Measurements from ENCODE around the gene MAP7D2.
"Not testable (repeated sequence)": the region's sequence is repeated elsewhere in the genome, so short reads cannot be mapped to it uniquely, and the experiment has no call there.

The MAP7D2 gene

GRCh38 chrX:20130357-20130756 lies 13.7 kb upstream of the MAP7D2 start:
- Histone ChIP-seq H3K36me3 (ENCODE audit: insufficient read depth, low read length) (peaks cover 8% of the 10 kb centered on the region), H3K4me1 (ENCODE audit: insufficient read depth, low read length) (no peaks in the 10 kb centered on the region), H3K9ac (ENCODE audit: low read depth, low read length) (no peak overlapping the region), H3K9me3 (ENCODE audit: control insufficient read depth, insufficient read depth, low read length) (no peaks in the 10 kb centered on the region)

- H3K9me3 ChIP-seq (ENCODE audit: control insufficient read depth, insufficient read depth, low read length) = no peaks in the 10 kb centered on the region
- peaks cover 8% of the 10 kb centered on the region for H3K36me3 ChIP-seq (ENCODE audit: insufficient read depth, low read length)
- H3K9ac ChIP-seq (ENCODE audit: low read depth, low read length) = no peak overlapping the region
- no peaks in the 10 kb centered on the region for H3K4me1 ChIP-seq (ENCODE audit: insufficient read depth, low read length)
These were observed 12.8 kb upstream of the MAP7D2 start for GRCh38 chrX:20129547-20129946.

- H3K36me3 ChIP-seq (ENCODE audit: insufficient read depth, low read length) = peaks cover 8% of the 10 kb centered on the region
- no peak overlapping the region for H3K9ac ChIP-seq (ENCODE audit: low read depth, low read length)
- H3K4me1 ChIP-seq (ENCODE audit: insufficient read depth, low read length) = no peaks in the 10 kb centered on the region
- no peaks in the 10 kb centered on the region for H3K9me3 ChIP-seq (ENCODE audit: control insufficient read depth, insufficient read depth, low read length)
These were observed 12.0 kb upstream of the MAP7D2 start for GRCh38 chrX:20128670-20129069.

GRCh38 chrX:20127440-20127839 lies 10.7 kb upstream of the MAP7D2 start:
- H3K36me3 ChIP-seq (ENCODE audit: insufficient read depth, low read length); H3K9me3 ChIP-seq (ENCODE audit: control insufficient read depth, insufficient read depth, low read length); H3K9ac ChIP-seq (ENCODE audit: low read depth, low read length); H3K4me1 ChIP-seq (ENCODE audit: insufficient read depth, low read length): not testable (repeated sequence)

- not testable (repeated sequence) for H3K9ac ChIP-seq (ENCODE audit: low read depth, low read length); H3K4me1 ChIP-seq (ENCODE audit: insufficient read depth, low read length); H3K9me3 ChIP-seq (ENCODE audit: control insufficient read depth, insufficient read depth, low read length); H3K36me3 ChIP-seq (ENCODE audit: insufficient read depth, low read length)
These were observed 10.1 kb upstream of the MAP7D2 start for GRCh38 chrX:20126833-20127232.

GRCh38 chrX:20124964-20125363 lies 8.3 kb upstream of the MAP7D2 start:
- H3K36me3 ChIP-seq (ENCODE audit: insufficient read depth, low read length) = peaks cover 3% of the 10 kb centered on the region
- H3K9ac ChIP-seq (ENCODE audit: low read depth, low read length) = no peak overlapping the region
- H3K4me1 ChIP-seq (ENCODE audit: insufficient read depth, low read length) = no peaks in the 10 kb centered on the region
- no peaks in the 10 kb centered on the region for H3K9me3 ChIP-seq (ENCODE audit: control insufficient read depth, insufficient read depth, low read length)

GRCh38 chrX:20118065-20118824 lies 1.5 kb upstream of the MAP7D2 start:
- no peaks in the 10 kb centered on the region for H3K9me3 ChIP-seq (ENCODE audit: control insufficient read depth, insufficient read depth, low read length)
- no peaks in the 10 kb centered on the region for H3K4me1 ChIP-seq (ENCODE audit: insufficient read depth, low read length)
- H3K9ac ChIP-seq (ENCODE audit: low read depth, low read length) = no peak overlapping the region
- no peaks in the 10 kb centered on the region for H3K36me3 ChIP-seq (ENCODE audit: insufficient read depth, low read length)

GRCh38 chrX:20116087-20116576 lies 575 bp downstream of the MAP7D2 start:
- Histone ChIP-seq H3K9ac (ENCODE audit: low read depth, low read length) (peak overlapping the region; percentile 39), H3K36me3 (ENCODE audit: insufficient read depth, low read length) (no peaks in the 10 kb centered on the region), H3K4me1 (ENCODE audit: insufficient read depth, low read length) (no peaks in the 10 kb centered on the region; the same call in 1 of the 2 replicates), H3K9me3 (ENCODE audit: control insufficient read depth, insufficient read depth, low read length) (no peaks in the 10 kb centered on the region)

- H3K9me3 ChIP-seq (ENCODE audit: control insufficient read depth, insufficient read depth, low read length) = no peaks in the 10 kb centered on the region
- H3K4me1 ChIP-seq (ENCODE audit: insufficient read depth, low read length) = no peaks in the 10 kb centered on the region; the same call in 1 of the 2 replicates
- H3K9ac ChIP-seq (ENCODE audit: low read depth, low read length) = no peak overlapping the region
- H3K36me3 ChIP-seq (ENCODE audit: insufficient read depth, low read length) = no peaks in the 10 kb centered on the region
These were observed 4.5 kb downstream of the MAP7D2 start for GRCh38 chrX:20112022-20112774.

GRCh38 chrX:20111271-20111670 lies 5.4 kb downstream of the MAP7D2 start:
- Histone ChIP-seq H3K9ac (ENCODE audit: low read depth, low read length) (no peak overlapping the region), H3K36me3 (ENCODE audit: insufficient read depth, low read length) (no peaks in the 10 kb centered on the region), H3K4me1 (ENCODE audit: insufficient read depth, low read length) (no peaks in the 10 kb centered on the region; the same call in 1 of the 2 replicates), H3K9me3 (ENCODE audit: control insufficient read depth, insufficient read depth, low read length) (no peaks in the 10 kb centered on the region)

GRCh38 chrX:20101934-20102581 lies 14.6 kb downstream of the MAP7D2 start:
- no peaks in the 10 kb centered on the region for H3K36me3 ChIP-seq (ENCODE audit: insufficient read depth, low read length)
- no peaks in the 10 kb centered on the region; the same call in 1 of the 2 replicates for H3K9me3 ChIP-seq (ENCODE audit: control insufficient read depth, insufficient read depth, low read length)
- no peak overlapping the region for H3K9ac ChIP-seq (ENCODE audit: low read depth, low read length)
- H3K4me1 ChIP-seq (ENCODE audit: insufficient read depth, low read length) = no peaks in the 10 kb centered on the region

- Histone ChIP-seq H3K9me3 (ENCODE audit: control insufficient read depth, insufficient read depth, low read length) (no peaks in the 10 kb centered on the region), H3K36me3 (ENCODE audit: insufficient read depth, low read length) (no peaks in the 10 kb centered on the region), H3K4me1 (ENCODE audit: insufficient read depth, low read length) (no peaks in the 10 kb centered on the region), H3K9ac (ENCODE audit: low read depth, low read length) (no peak overlapping the region)
These were observed 25.2 kb downstream of the MAP7D2 start for GRCh38 chrX:20091499-20091898.

- no peak overlapping the region for H3K9ac ChIP-seq (ENCODE audit: low read depth, low read length)
- H3K9me3 ChIP-seq (ENCODE audit: control insufficient read depth, insufficient read depth, low read length) = no peaks in the 10 kb centered on the region
These were observed 26.9 kb downstream of the MAP7D2 start for GRCh38 chrX:20089845-20090244.

GRCh38 chrX:20080277-20080676 lies 36.4 kb downstream of the MAP7D2 start:
- no peak overlapping the region for H3K9ac ChIP-seq (ENCODE audit: low read depth, low read length)
- H3K36me3 ChIP-seq (ENCODE audit: insufficient read depth, low read length) = no peaks in the 10 kb centered on the region
- no peaks in the 10 kb centered on the region for H3K9me3 ChIP-seq (ENCODE audit: control insufficient read depth, insufficient read depth, low read length)
- H3K4me1 ChIP-seq (ENCODE audit: insufficient read depth, low read length) = no peaks in the 10 kb centered on the region

More at GRCh38 chrX:20089845-20090244, 26.9 kb downstream of the MAP7D2 start:
- Histone ChIP-seq H3K36me3 (ENCODE audit: insufficient read depth, low read length) (no peaks in the 10 kb centered on the region), H3K4me1 (ENCODE audit: insufficient read depth, low read length) (no peaks in the 10 kb centered on the region)

All from ES-I3 (cell line).